Esophagus squamous epithelium (tissue), 5 donors: ENCODE data around the gene NEK9. TPM values are rescaled to one million over a fixed set of nuclear protein-coding genes. Genes with fewer than 3 reads are reported as not detected.

ENCODE experiments used
- DNase-seq: peaks from one replicate; lab custom pipeline; 2025; lab: John Stamatoyannopoulos, UW
- H3K27ac ChIP-seq, 4 donors: fragments of 200-600 bp; sonication (generic); one replicate each; pipeline ENCODE4 v1.5.1; 2016 to 2019; ENCODE audit warnings: mild to moderate bottlenecking in 1 of 4
- H3K27me3 ChIP-seq, 4 donors: fragments of 200-600 bp; sonication (generic); 1 replicate in 3 of 4; 2 replicates in 1 of 4; pipeline versions ENCODE4 v1.5.1 to v1.6.0; 2017 to 2021; ENCODE audit warnings: antibody characterized with exemption in 1 of 4
- H3K36me3 ChIP-seq, 3 donors: fragments of 200-600 bp; sonication (generic); one replicate each; pipeline ENCODE4 v1.5.1; 2016 to 2019
- H3K4me1 ChIP-seq, 3 donors: fragments of 200-600 bp; sonication (generic); one replicate each; pipeline ENCODE4 v1.5.1; 2017 to 2019
- H3K4me3 ChIP-seq, 4 donors: fragments of 200-600 bp; sonication (generic); 1 replicate in 3 of 4; 2 replicates in 1 of 4; pipeline ENCODE4 v1.5.1; 2016 to 2019; ENCODE audit warnings: mild to moderate bottlenecking in 2 of 4, moderate library complexity in 1 of 4
- H3K9me3 ChIP-seq, 3 donors: fragments of 200-600 bp; sonication (generic); one replicate each; pipeline ENCODE4 v1.5.1; 2016 to 2019
- CTCF ChIP-seq, 6 experiments: fragments of 450-650 bp in 4 of 6; fragments of 200-600 bp in 2 of 6; sonication (generic) in 2 of 6; IDR thresholded peaks; one replicate each; pipeline ENCODE4 v1.5.1; 2016 to 2019; ENCODE audit warnings: antibody characterized with exemption in 6 of 6, mild to moderate bottlenecking in 4 of 6, moderate library complexity in 4 of 6
- POLR2A ChIP-seq, 4 donors: fragments of 450-650 bp; IDR thresholded peaks; one replicate each; pipeline ENCODE4 v1.6.1; 2017; ENCODE audit warnings: antibody characterized with exemption in 4 of 4, mild to moderate bottlenecking in 4 of 4, moderate library complexity in 3 of 4
- WGBS, 2 donors: methylation state at CpG; one replicate each; pipeline ENCODE4 v1.1.5; 2018; 5-methylcytosine and 5-hydroxymethylcytosine counted together
- intact Hi-C: fragments of 100-400 bp; cut with DNase I; formaldehyde crosslinking; loops from one replicate; pipeline ENCODE4 v1.15.0; 2022
- total RNA-seq, 4 donors: library from RNA; depleted of rRNA; stranded (reverse); fragments of >200 nt; gene quantifications; one replicate each; pipeline ENCODE4 v1.1.0, GENCODE V29; 2016
- donor health status: DM: yes; HTN: yes; CAD: no.

The NEK9 gene
- total RNA-seq, 4 donors from 2014 or later, result 16.6 to 37.2 (median 17.8) TPM

- Histone ChIP-seq H3K4me1 (peaks cover 0 to 27% (median 5%) of the 10 kb centered on the region in 3 donors), H3K36me3 (peaks cover 3 to 100% (median 52%) of the 10 kb centered on the region in 3 donors), H3K4me3 (no peak overlapping the region), H3K27ac (no peak overlapping the region), H3K27me3 (no peaks in the 10 kb centered on the region), H3K9me3 (no peaks in the 10 kb centered on the region)
- TF ChIP-seq POLR2A (IDR thresholded peaks at IDR 0.05) (no peak), CTCF (IDR thresholded peaks at IDR 0.05) (no peak)
- WGBS, 2 donors, result 72 to 75% methylated on average over 2 of the region's 2 CpGs
- no peak for DNase-seq
- intact Hi-C loops, result loop anchor here (10.0 kb wide), 2 partner anchors 83 to 173 kb away; partner anchors contain the start of gene EIF2B2
Measured at GRCh38 chr14:75088153-75088552, 38.7 kb downstream of the NEK9 start.

DNA sequence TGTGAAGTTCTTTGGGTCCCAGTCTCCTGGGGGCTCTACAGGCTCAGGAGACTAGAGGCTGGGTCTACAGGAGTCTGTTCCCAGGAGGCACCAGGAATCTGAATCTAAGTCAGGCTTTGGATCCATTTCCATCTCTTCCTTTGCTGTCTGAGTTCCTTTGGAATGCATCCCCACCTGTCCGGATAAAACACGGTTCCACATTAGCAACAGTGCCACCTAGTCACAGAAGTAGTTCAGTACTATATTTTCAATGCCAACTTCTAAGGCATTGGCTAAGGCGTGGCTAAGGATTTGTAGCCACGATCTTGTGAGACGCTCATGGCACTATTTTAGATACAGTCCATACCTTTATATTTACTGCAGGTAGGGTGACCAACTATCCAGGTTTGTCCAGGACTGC, 42.3 kb downstream of the NEK9 start:
- no peaks in the 10 kb centered on the region for H3K27me3 ChIP-seq
- TF ChIP-seq CTCF (IDR thresholded peaks at IDR 0.05) (peak in 5 of 6 experiments; percentile 29 to 64 (median 34)), POLR2A (IDR thresholded peaks at IDR 0.05) (no peak)
- H3K9me3 ChIP-seq, result no peaks in the 10 kb centered on the region
- H3K4me3 ChIP-seq, result no peak overlapping the region
- peak overlapping the region in 2 of 4 donors; percentile 40 to 55 for H3K27ac ChIP-seq
- H3K36me3 ChIP-seq, result peaks cover 3 to 76% (median 45%) of the 10 kb centered on the region in 3 donors
- 30 to 48% methylated on average over 5 of the region's 5 CpGs for WGBS, 2 donors
- intact Hi-C loops, result loop anchor here (5.0 to 10.0 kb wide), 3 partner anchors 80 to 170 kb away; partner anchors contain the start of gene EIF2B2
- H3K4me1 ChIP-seq, result peaks cover 6 to 59% (median 13%) of the 10 kb centered on the region in 3 donors
- no peak for DNase-seq

DNA sequence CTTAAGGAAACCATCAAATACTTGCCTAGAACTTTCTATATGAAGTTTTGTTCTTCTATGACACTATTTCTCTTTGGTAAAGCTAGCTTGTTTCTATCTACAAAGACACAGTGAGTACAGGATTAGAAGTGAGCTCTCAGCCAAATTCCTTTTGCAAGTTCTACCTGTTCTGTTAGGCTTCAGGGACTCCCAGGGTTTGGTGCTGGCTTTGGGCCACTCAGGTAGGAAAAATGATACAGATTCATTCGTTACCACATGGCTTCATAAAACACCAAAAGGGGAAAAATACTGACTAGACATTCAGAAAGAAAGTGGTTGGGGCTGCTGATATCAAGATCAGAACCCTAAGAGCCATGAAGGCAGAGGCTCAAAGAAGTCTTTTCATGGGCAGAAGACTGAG, 43.6 kb downstream of the NEK9 start:
- Histone ChIP-seq H3K4me1 (peaks cover 6 to 62% (median 13%) of the 10 kb centered on the region in 3 donors), H3K27me3 (no peaks in the 10 kb centered on the region), H3K27ac (peak overlapping the region in 2 of 4 donors; percentile 14 to 25), H3K9me3 (no peaks in the 10 kb centered on the region), H3K36me3 (peaks cover 2 to 63% (median 43%) of the 10 kb centered on the region in 3 donors), H3K4me3 (no peak overlapping the region)
- 25 to 80% methylated on average over 1 of the region's 1 CpG for whole genome bisulfite sequencing, 2 donors
- TF ChIP-seq POLR2A (IDR thresholded peaks at IDR 0.05) (no peak), CTCF (IDR thresholded peaks at IDR 0.05) (no peak)
- intact Hi-C loops, result loop anchor here (5.0 to 10.0 kb wide), 3 partner anchors 78 to 168 kb away; partner anchors contain the start of gene EIF2B2
- DNase-seq, result no peak

GRCh38 chr14:75081660-75082229, 45.1 kb downstream of the NEK9 start:
- Histone ChIP-seq H3K36me3 (peaks cover 0 to 48% (median 34%) of the 10 kb centered on the region in 3 donors), H3K4me3 (peak overlapping the region in 1 of 4 donors; percentile 0), H3K9me3 (no peaks in the 10 kb centered on the region), H3K27me3 (no peaks in the 10 kb centered on the region), H3K27ac (peak overlapping the region in 3 of 4 donors; percentile 14 to 65 (median 54)), H3K4me1 (peaks cover 6 to 60% (median 13%) of the 10 kb centered on the region in 3 donors)
- WGBS, 2 donors, result 41 to 78% methylated on average over 2 of the region's 2 CpGs
- intact Hi-C loops, result loop anchor here (5.0 to 10.0 kb wide), 3 partner anchors 77 to 167 kb away; partner anchors contain the start of gene EIF2B2
- DNase-seq, result no peak
- TF ChIP-seq CTCF (IDR thresholded peaks at IDR 0.05) (no peak), POLR2A (IDR thresholded peaks at IDR 0.05) (no peak)

DNA sequence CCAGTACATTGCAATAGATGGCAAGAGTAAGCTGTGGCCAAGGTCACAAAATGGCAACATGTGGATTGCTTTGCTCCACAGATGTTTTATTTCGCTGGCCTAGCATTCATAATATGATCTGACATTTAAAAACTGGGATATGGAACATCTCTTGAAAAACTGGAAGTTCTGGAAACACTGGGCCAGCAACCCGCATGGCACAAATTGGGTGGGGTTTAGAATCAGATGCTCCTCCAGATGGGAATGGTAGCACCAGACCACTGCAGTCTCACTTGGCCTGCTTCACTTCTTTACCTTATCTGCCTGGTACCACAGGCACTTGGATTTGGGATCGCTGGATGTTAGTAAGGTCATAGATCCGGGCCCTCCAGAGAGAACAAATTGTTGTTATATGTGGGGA, 47.3 kb downstream of the NEK9 start:
- peaks cover 0 to 26% (median 12%) of the 10 kb centered on the region in 3 donors for H3K36me3 ChIP-seq
- DNase-seq, result no peak
- H3K4me3 ChIP-seq, result no peak overlapping the region
- peaks cover 6 to 51% (median 13%) of the 10 kb centered on the region in 3 donors for H3K4me1 ChIP-seq
- WGBS, 2 donors, result 47 to 88% methylated on average over 4 of the region's 4 CpGs
- peak overlapping the region in 1 of 4 donors; percentile 27 for H3K27ac ChIP-seq
- intact Hi-C loops, result no loop called here
- no peaks in the 10 kb centered on the region for H3K9me3 ChIP-seq
- H3K27me3 ChIP-seq, result no peaks in the 10 kb centered on the region
- TF ChIP-seq CTCF (IDR thresholded peaks at IDR 0.05), result no peak
- TF ChIP-seq POLR2A (IDR thresholded peaks at IDR 0.05), result no peak
